IMR-90 (cell line): ENCODE measurements around the gene CATSPER4. TPM values are rescaled to one million over a fixed set of nuclear protein-coding genes. Genes with fewer than 3 reads are reported as not detected.

Experiments
- ATAC-seq: fragments of 200-7000 bp; cut with Tn5 transposase; 2 replicates; pipeline ENCODE4 v1.9.1; 2020; ENCODE audit warnings: low read depth, mild to moderate bottlenecking, moderate library complexity
- BruUV-seq: library from RNA; stranded (reverse); fragments of 400-500 nt; replicated peaks from 2 replicates; lab custom pipeline; 2021; lab: Mats Ljungman, UMichigan
- CTCF ChIA-PET: fragments of 300-600 bp; formaldehyde crosslinking; extraction: SDS; loops from one replicate; lab custom pipeline; 2021; ENCODE audit warnings: antibody characterized with exemption; lab: Yijun Ruan, JAX
- POLR2A ChIA-PET: fragments of 300-600 bp; sonication (Branson Sonifier 250); formaldehyde crosslinking; loops from one replicate; lab custom pipeline; 2022; ENCODE audit warnings: antibody characterized with exemption; ENCODE audit not compliant: unreplicated experiment; lab: Charles Lee
- DNase-seq: peaks from one replicate; pipeline ENCODE4 v3.0.0; 2013
- H2AFZ ChIP-seq: replicated peaks from 2 replicates; pipeline ENCODE3; 2013; ENCODE audit warnings: low read length, mild to moderate bottlenecking; ENCODE audit not compliant: poor library complexity
- H2AK5ac ChIP-seq: 2 replicates; pipeline ENCODE4 v1.6.1; 2013; ENCODE audit warnings: low read depth, low read length, inconsistent platforms
- H2AK9ac ChIP-seq: replicated peaks from 2 replicates; pipeline ENCODE3; 2013; ENCODE audit warnings: mild to moderate bottlenecking, low read depth, low read length, moderate library complexity; ENCODE audit not compliant: poor library complexity
- H2BK120ac ChIP-seq: 2 replicates; pipeline ENCODE4 v1.6.1; 2013; ENCODE audit warnings: low read depth, low read length, inconsistent platforms
- H2BK15ac ChIP-seq: 3 replicates; pipeline ENCODE4 v1.6.1; 2013; ENCODE audit warnings: low read depth, low read length, inconsistent platforms
- H2BK20ac ChIP-seq: 2 replicates; pipeline ENCODE4 v1.6.1; 2013; ENCODE audit warnings: low read depth, mild to moderate bottlenecking, inconsistent platforms, low read length, moderate library complexity
- H2BK5ac ChIP-seq: 2 replicates; pipeline ENCODE4 v1.6.1; 2013; ENCODE audit warnings: mild to moderate bottlenecking, low read depth, low read length, inconsistent platforms; ENCODE audit not compliant: poor library complexity, severe bottlenecking
- H3K14ac ChIP-seq: replicated peaks from 2 replicates; pipeline ENCODE4 v1.6.1; 2013; ENCODE audit warnings: low read depth, low read length, inconsistent platforms
- H3K18ac ChIP-seq: 2 replicates; pipeline ENCODE4 v1.6.1; 2013; ENCODE audit warnings: low read depth, low read length, control low read depth
- H3K23ac ChIP-seq: 2 replicates; pipeline ENCODE4 v1.6.1; 2013; ENCODE audit warnings: low read depth, low read length, inconsistent platforms
- H3K27ac ChIP-seq: 2 replicates; pipeline ENCODE4 v1.5.1; 2013; ENCODE audit warnings: mild to moderate bottlenecking, control low read depth, low read length; ENCODE audit not compliant: insufficient read depth
- H3K27me3 ChIP-seq: 2 replicates; pipeline ENCODE4 v1.6.1; 2013; ENCODE audit warnings: low read length; ENCODE audit not compliant: control insufficient read depth, insufficient read depth
- H3K36me3 ChIP-seq: 2 replicates; pipeline ENCODE4 v1.6.1; 2013; ENCODE audit warnings: low read length, mixed read lengths; ENCODE audit not compliant: control insufficient read depth, insufficient read depth
- H3K4ac ChIP-seq: 2 replicates; pipeline ENCODE4 v1.6.1; 2013; ENCODE audit warnings: low read depth, low read length, inconsistent platforms
- H3K4me1 ChIP-seq: 2 replicates; pipeline ENCODE4 v1.6.1; 2013; ENCODE audit warnings: low read length, mixed read lengths; ENCODE audit not compliant: control insufficient read depth, insufficient read depth
- H3K4me2 ChIP-seq: 2 replicates; pipeline ENCODE4 v1.6.1; 2013; ENCODE audit warnings: low read depth, mild to moderate bottlenecking, control low read depth, low read length, moderate library complexity
- H3K4me3 ChIP-seq: 2 replicates; pipeline ENCODE4 v1.5.1; 2013; ENCODE audit warnings: low read depth, mild to moderate bottlenecking, control low read depth, low read length, moderate library complexity; ENCODE audit not compliant: insufficient read depth
- H3K56ac ChIP-seq: 2 replicates; pipeline ENCODE4 v1.6.1; 2013; ENCODE audit warnings: low read length, inconsistent platforms; ENCODE audit not compliant: insufficient read depth; ENCODE audit errors: extremely low read depth
- H3K79me1 ChIP-seq, 2 experiments: 2 replicates each; pipeline ENCODE4 v1.6.1; 2013; ENCODE audit warnings: low read length in 2 of 2, inconsistent platforms in 1 of 2, low read depth in 1 of 2
- H3K9ac ChIP-seq: 2 replicates; pipeline ENCODE4 v1.6.1; 2013; ENCODE audit warnings: low read depth, low read length, control low read depth
- H3K9me1 ChIP-seq: 2 replicates; pipeline ENCODE4 v1.6.1; 2013; ENCODE audit warnings: low read length, inconsistent platforms; ENCODE audit not compliant: insufficient read depth
- H3K9me3 ChIP-seq: 2 replicates; pipeline ENCODE4 v1.6.1; 2013; ENCODE audit warnings: low read length; ENCODE audit not compliant: control insufficient read depth, insufficient read depth
- H4K20me1 ChIP-seq: 2 replicates; pipeline ENCODE4 v1.6.1; 2013; ENCODE audit warnings: low read length, inconsistent platforms; ENCODE audit not compliant: insufficient read depth
- H4K5ac ChIP-seq: 2 replicates; pipeline ENCODE4 v1.6.1; 2013; ENCODE audit warnings: mild to moderate bottlenecking, low read depth, low read length, control low read depth
- H4K8ac ChIP-seq, 2 experiments: 2 replicates each; pipeline ENCODE4 v1.6.1; 2013; ENCODE audit warnings: low read depth in 2 of 2, low read length in 2 of 2, control low read depth in 1 of 2, inconsistent platforms in 1 of 2
- H4K91ac ChIP-seq: 2 replicates; pipeline ENCODE4 v1.6.1; 2013; ENCODE audit warnings: low read depth, low read length, inconsistent platforms; ENCODE audit not compliant: insufficient read depth
- BHLHE40 ChIP-seq: fragments of 150-350 bp; IDR thresholded peaks from 2 replicates; pipeline ENCODE4 v1.6.1; 2016; ENCODE audit warnings: mild to moderate bottlenecking, low read depth, low read length
- CEBPB ChIP-seq: IDR thresholded peaks from 2 replicates; pipeline ENCODE4 v1.6.1; 2012; ENCODE audit warnings: low read depth, low read length, improper control_type of control experiment
- FOS ChIP-seq: fragments of 150-350 bp; IDR thresholded peaks from 2 replicates; pipeline ENCODE4 v1.6.1; 2016; ENCODE audit warnings: low read depth, low read length
- MAFK ChIP-seq: IDR thresholded peaks from 2 replicates; pipeline ENCODE4 v1.6.1; 2012; ENCODE audit warnings: low read depth, low read length, improper control_type of control experiment
- MXI1 ChIP-seq: IDR thresholded peaks from 2 replicates; pipeline ENCODE4 v1.6.1; 2012; ENCODE audit warnings: low read depth, mild to moderate bottlenecking, low read length, moderate library complexity, borderline replicate concordance
- NFE2L2 ChIP-seq: fragments of 150-350 bp; IDR thresholded peaks from 2 replicates; pipeline ENCODE4 v1.6.1; 2016; ENCODE audit warnings: low read depth, mild to moderate bottlenecking, low read length
- SMC3 ChIP-seq: fragments of 150-350 bp; IDR thresholded peaks from 2 replicates; pipeline ENCODE4 v1.6.1; 2016; ENCODE audit warnings: low read depth, mild to moderate bottlenecking, antibody characterized with exemption, low read length, moderate library complexity
- WGBS, 2 experiments: methylation state at CpG; one replicate each; pipeline versions ENCODE4 v1.1.5 to v1.1.7; 2013; ENCODE audit warnings: missing lambda C conversion rate in 2 of 2; ENCODE audit not compliant: insufficient read length in 1 of 2; ENCODE audit errors: extremely low coverage in 2 of 2; 5-methylcytosine and 5-hydroxymethylcytosine counted together
- dilution Hi-C: fragments of 300-500 bp; cut with HindIII; formaldehyde crosslinking; loops from one replicate; pipeline ENCODE4 v1.14.3; 2018; ENCODE audit warnings: low sequenced_read_pairs; ENCODE audit not compliant: unreplicated experiment
- in situ Hi-C: fragments of 300-500 bp; cut with MboI; formaldehyde crosslinking; loops from 3 replicates; pipeline ENCODE4 v1.14.3; 2019; ENCODE audit warnings: low sequenced_read_pairs, inconsistent platforms, mixed read lengths
- intact Hi-C: fragments of 100-400 bp; cut with micrococcal nuclease; formaldehyde crosslinking; loops from 2 replicates; pipeline ENCODE4 v1.10.0; 2022
- polyA plus RNA-seq, 3 experiments: library from polyadenylated mRNA; depleted of rRNA; stranded (reverse); fragments of >200 nt; gene quantifications; 2 replicates each; pipeline ENCODE4 v1.2.3, GENCODE V29; 2012; ENCODE audit warnings: low replicate concordance in 1 of 3
- total RNA-seq: library from RNA; depleted of rRNA; stranded (reverse); fragments of >200 nt; gene quantifications from 2 replicates; pipeline ENCODE4 v1.2.3, GENCODE V29; 2012
- TF ChIP-seq, protein P1 (sequence below): fragments of 150-350 bp; IDR thresholded peaks from 2 replicates; pipeline ENCODE4 v1.6.1; 2016; ENCODE audit warnings: low read depth, mild to moderate bottlenecking, low read length, moderate library complexity, borderline replicate concordance

CATSPER4 gene
- total and polyA plus RNA-seq, 2 of the 4 experiments (the other 2 are of a cell fraction) = not detected

DNA sequence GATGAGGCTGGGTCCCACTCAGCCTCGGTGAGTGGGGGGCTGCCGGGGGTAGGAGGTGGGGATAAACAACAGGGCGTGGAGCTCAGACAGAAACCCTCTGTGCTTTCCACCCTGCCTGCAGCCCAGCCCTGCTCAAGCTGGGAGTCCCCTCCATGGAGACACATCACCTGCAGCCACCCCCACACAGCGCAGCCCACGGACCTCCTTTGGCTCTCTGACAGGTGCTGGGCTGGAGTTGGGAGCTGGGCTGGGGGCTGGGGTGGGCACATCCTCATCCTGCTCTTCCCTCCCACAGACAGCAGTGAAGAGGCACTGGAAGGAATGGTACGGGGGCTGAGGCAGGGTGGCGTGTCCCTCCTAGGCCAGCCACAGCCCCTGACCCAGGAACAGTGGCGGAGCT is 1.9 kb upstream of the CATSPER4 start:
- H2BK120ac ChIP-seq = no peak overlapping the region

More for the DNA sequence above, 1.9 kb upstream of the CATSPER4 start:
- no peak overlapping the region for H2BK5ac ChIP-seq
- ATAC-seq (no peak), DNase-seq (no peak)
- H2BK15ac ChIP-seq = no peak overlapping the region
- no peak overlapping the region for H3K27ac ChIP-seq
- no peak overlapping the region for H2AK9ac ChIP-seq
- no peak overlapping the region for H2AFZ ChIP-seq
- 95% methylated on average over 2 of the region's 8 CpGs; no CpG with 5 or more reads in 1 of the 2 experiments for WGBS, 2 experiments
- H3K9me3 ChIP-seq = no peaks in the 10 kb centered on the region
- H3K23ac ChIP-seq = no peak overlapping the region
- dilution Hi-C loops (no loop called here), in situ Hi-C loops (no loop called here), intact Hi-C loops (no loop called here)
- no peak overlapping the region for H3K14ac ChIP-seq
- H3K4me1 ChIP-seq = no peaks in the 10 kb centered on the region
- H4K5ac ChIP-seq = no peak overlapping the region
- H2AK5ac ChIP-seq = no peak overlapping the region
- ChIA-PET CTCF (no interaction called here), POLR2A (no interaction called here)
- no peak overlapping the region for H4K8ac ChIP-seq
- no peak overlapping the region for H2BK20ac ChIP-seq
- no peak for TF ChIP-seq MAFK
- TF ChIP-seq FOS = no peak
- no peak for TF ChIP-seq CEBPB
- TF ChIP-seq BHLHE40 = no peak
- TF ChIP-seq, protein P1, sequence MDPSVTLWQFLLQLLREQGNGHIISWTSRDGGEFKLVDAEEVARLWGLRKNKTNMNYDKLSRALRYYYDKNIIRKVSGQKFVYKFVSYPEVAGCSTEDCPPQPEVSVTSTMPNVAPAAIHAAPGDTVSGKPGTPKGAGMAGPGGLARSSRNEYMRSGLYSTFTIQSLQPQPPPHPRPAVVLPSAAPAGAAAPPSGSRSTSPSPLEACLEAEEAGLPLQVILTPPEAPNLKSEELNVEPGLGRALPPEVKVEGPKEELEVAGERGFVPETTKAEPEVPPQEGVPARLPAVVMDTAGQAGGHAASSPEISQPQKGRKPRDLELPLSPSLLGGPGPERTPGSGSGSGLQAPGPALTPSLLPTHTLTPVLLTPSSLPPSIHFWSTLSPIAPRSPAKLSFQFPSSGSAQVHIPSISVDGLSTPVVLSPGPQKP = no peak
- TF ChIP-seq NFE2L2 = no peak
- no peak for TF ChIP-seq SMC3
- TF ChIP-seq MXI1 = no peak
- H3K4me2 ChIP-seq = no peak overlapping the region
- H4K20me1 ChIP-seq = no peaks in the 10 kb centered on the region
- no peak overlapping the region for H3K4me3 ChIP-seq
- no TSS peak for BruUV-seq
- H3K9ac ChIP-seq = no peak overlapping the region
- H3K18ac ChIP-seq = no peak overlapping the region
- H3K36me3 ChIP-seq = no peaks in the 10 kb centered on the region
- no peaks in the 10 kb centered on the region for H3K9me1 ChIP-seq
- H3K4ac ChIP-seq = no peak overlapping the region
- H3K56ac ChIP-seq = no peak overlapping the region
- no peak overlapping the region for H4K91ac ChIP-seq
- no peaks in the 10 kb centered on the region for H3K79me1 ChIP-seq
- H3K27me3 ChIP-seq = peaks cover 12% of the 10 kb centered on the region
